NCI-H187 treated with DMSO at 0.1 percent for 48 hours (cell line): Measurements from ENCODE around the gene PPP2R1A.

Experiments
- DNase-seq: peaks from one replicate; lab custom pipeline; 2025; lab: John Stamatoyannopoulos, UW

Gene PPP2R1A

GRCh38 chr19:52189735-52190486 is at the start of gene PPP2R1A:
PPP2R1A (plus strand) TSS chr19:52190052; CDS start chr19:52190097, 45 bp downstream.
- DNase-seq: peak; percentile 100

- DNase-seq: no peak
Measured at GRCh38 chr19:52141203-52141602, 48.6 kb upstream of the PPP2R1A start.

DNA sequence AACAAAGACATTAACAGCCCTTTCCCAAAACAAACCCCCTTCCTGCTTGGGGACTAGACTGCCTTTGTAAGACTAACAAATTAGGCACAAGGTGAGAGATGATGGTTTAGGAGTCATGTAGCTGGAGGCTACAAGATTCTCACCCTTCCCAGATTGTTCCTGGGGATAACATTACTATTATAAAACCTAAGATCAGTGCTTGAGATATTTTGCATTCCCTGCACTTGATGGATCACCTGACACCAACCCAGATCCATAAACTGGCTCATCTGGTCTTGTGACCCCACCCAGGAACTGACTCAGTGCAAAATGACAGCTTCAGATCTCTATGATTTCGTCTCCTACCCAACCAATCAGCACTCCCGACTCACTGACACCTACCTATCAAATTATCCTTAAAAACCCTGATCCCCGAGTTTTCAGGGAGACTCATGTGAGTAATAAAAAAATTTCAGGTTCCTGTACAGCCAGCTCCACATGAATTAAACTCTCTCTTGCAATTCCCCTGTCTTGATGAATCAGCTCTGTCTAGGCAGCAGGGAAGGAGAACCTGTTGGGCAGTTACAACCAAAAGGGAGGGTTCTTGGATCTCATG is 47.8 kb upstream of the PPP2R1A start:
- no peak for DNase-seq

GRCh38 chr19:52148256-52148655 is 41.6 kb upstream of the PPP2R1A start:
- no peak for DNase-seq

GRCh38 chr19:52155596-52156359 is 34.1 kb upstream of the PPP2R1A start:
- DNase-seq: no peak

DNA sequence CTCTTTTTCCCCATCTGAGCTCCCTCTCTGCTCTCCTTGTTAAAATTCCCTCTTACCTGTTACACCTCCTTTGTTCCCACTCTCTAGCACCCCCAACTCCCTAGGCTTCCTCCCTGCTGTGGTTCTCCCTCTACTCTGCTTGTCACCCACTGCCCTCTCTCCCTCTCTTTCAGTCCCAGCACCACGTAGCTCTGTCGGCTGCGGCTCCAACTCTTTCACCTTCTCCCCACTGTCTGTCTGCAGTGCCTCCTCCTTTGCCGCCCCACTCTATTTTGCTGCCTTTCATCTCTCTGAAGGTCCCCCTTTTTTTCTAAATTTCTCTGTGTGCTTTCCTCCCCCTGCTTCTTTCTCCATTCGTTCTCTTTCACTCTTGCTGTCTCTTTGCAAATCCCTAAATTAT is 19.5 kb upstream of the PPP2R1A start:
- no peak for DNase-seq

- DNase-seq: no peak
Measured at GRCh38 chr19:52170863-52171320, 19.0 kb upstream of the PPP2R1A start.

GRCh38 chr19:52171321-52172169 is 18.3 kb upstream of the PPP2R1A start, which contains the start of gene ZNF836:
ZNF836 (minus strand) TSS chr19:52171621; CDS start chr19:52168072, 3,549 bp downstream.
- peak; percentile 72 for DNase-seq

GRCh38 chr19:52172347-52172746 is 17.5 kb upstream of the PPP2R1A start:
- DNase-seq: no peak

- no peak for DNase-seq
Measured at GRCh38 chr19:52176574-52176973, 13.3 kb upstream of the PPP2R1A start.

DNA sequence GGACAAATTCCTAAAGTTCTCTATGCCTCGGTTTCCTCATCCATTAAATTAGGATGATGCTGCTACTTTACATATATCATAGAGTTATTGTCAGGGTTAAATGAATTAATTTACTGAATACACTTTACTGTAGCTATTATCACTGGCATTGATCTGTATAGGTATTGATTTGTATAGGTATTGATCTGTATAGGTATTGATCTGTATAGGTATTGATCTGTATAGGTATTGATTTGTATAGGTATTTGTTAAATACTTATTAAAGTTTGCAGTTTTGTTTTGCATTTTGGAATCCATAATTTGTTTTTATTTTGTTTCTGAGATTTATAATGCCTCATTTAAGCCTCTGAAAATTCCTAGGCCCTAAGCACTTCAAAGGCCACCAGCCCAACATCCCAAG is 2.4 kb upstream of the PPP2R1A start:
- no peak for DNase-seq

DNA sequence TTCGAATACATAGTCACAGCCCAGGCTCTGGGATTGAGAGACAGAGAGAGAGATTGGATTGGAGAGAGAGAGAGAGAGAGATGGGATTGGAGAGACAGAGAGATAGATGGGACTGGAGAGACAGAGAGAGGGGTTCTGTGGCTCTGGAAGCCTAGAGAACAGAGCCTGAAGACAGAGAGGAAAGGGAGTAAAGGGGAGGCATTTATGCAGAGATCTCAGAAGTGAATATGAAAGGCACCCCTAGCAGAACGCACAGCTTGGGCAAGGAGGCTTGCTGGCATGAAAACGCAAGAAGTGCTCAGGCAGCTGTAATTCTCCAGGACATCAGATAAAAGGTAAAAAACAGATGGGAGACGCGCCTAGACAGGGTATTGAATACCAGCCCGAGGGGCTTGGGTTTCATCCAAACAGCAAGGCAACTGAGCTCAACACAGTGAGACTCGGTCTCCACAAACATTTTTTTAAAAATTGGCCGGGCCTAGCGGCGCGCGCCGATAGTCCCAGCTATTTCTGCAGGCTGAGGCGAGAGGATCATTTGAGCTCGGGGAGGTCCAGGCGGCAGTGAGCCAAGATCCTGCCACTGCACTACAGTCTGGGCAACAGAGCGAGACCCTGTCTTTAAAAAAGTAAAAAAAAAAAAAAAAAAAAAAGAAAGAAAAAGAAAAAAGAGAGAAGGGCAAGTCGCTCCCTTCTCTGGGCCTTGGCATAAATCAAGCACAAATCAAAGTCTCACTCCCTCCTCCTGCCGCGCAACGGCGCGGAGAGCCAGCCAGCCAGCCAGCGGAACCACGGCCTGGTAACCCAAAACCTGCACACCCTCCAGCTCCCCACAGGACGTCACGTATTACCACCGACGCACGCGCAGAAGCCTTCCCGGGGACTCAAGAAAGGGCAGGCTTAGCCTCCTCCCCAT is 774 bp upstream of the PPP2R1A start:
- DNase-seq: no peak

DNA sequence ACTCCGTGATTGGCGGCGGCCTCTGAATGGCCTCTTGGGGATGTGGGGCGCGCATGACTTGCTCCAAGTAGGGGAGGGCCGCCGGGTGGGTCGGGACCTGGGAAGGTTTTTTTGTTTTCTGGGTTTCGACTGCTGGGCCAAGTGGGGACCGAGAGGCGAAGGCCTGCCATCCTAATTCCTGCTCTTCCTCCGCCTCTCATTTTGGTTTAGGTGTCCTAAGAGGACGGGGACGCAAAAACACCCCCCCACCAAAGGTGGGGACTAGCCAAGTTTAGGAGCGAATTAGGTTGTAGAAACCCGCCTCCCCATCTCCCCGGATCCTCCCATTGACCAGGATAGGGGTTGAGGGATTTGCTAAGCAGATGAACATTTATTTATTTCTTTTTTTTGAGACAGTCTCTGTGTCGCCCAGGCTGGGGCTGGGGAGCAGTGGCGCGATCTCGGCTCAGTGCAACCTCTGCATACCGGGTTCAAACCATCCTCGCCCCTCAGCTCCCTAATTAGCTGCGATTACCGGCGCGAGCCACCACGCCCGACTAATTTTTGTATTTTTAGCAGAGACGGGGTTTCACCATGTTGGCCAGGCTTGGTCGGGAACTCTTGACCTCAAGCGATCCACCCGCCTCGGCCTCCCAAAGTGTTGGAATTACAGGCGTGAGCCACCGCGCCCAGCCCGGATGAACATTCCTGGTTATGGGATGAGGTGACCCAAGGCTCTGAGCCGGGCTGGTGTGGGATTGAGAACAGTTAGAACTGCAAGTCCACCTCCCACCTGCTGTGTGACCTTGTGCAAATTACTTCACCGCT is 838 bp downstream of the PPP2R1A start:
- DNase-seq: no peak

DNA sequence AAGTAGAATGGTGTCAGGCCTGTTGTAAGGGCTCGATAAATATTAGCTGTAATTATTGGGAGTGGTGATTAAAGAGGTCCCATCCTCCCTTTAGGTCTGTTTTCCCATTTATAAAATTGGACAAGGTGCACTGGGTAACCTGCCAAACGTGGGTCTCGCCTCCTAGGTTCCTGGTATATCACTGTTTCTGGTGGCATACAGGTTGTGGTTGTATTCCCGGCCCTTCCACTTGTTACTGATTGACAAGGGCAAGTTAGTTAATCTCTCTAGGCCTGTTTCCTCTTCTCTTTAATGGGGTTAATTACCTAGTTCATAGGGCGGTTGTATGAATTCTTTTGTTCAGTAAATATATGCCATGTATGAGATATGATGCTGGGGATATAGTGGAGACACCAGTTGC is 1.5 kb downstream of the PPP2R1A start:
- no peak for DNase-seq

DNA sequence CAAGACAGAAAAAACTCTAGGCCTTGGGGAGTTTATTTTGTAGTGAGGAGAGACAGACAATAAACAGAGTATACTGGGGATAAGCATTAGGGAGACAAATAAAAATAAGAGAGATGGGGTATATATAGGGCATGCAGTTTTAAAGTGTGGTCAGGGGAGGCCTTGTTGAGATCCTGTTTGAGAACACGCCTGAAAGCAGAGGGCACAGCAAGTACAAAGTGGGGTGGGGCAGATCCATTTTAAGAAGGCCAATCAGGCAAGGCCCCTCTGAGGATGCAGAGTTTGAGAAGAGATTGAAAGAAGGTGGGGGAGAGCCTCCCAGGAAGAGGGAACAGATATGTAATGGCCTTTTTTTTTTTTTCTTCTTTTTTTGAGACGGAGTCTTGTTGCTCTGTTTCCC is 2.1 kb downstream of the PPP2R1A start:
- no peak for DNase-seq

DNA sequence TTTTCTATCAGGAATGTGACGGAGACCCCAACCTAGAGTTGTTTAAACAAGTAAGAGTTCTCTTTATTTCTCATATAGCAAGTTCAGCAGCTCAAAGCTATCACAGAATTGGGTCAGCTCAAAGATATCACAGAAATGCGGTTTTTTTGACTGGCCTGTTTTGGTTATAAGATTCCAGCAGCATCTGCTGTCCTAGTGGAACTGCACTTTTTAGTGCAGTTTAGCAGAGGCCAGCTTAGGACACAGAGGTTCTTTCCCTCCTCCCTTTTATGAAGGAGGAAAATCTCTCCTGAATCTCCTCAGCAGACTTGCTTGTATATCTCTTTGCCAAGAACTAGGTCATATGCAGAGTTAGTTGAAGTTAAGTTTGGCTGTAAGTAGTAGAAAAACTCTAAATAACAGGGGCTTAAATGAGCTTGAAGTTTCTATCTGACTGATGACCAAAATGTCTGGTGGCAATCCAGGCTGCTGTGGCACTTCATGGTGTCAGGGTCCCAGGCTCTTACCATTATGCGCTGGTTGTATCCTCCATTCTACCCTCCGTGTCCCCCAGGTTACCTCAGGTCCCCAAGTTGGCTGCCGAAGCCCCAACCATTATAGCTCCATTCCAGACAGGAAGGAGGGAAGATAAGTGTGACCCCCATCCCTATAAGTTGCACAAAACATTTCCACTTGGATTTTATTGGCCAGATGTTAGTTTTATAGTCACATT is 6.6 kb downstream of the PPP2R1A start:
- DNase-seq: no peak

DNA sequence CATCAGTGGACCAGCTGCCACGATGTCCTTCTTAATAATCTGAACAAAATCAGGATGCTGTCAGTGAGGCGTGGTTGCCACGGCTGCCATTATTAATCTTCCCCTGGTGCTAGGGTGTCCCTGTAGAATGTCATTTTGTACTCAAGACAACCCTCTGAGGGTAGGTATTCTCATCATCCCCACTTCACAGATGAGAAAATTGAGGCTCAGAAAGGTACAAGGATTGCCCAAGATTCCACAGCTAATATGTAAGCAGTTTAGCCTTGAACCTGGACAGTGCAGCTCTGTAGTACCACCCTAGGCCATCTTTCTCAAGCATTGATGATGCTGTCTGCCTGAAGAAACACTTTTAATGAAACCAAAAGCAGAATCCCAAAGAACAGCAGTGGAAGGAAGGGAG is 8.1 kb downstream of the PPP2R1A start:
- no peak for DNase-seq

DNA sequence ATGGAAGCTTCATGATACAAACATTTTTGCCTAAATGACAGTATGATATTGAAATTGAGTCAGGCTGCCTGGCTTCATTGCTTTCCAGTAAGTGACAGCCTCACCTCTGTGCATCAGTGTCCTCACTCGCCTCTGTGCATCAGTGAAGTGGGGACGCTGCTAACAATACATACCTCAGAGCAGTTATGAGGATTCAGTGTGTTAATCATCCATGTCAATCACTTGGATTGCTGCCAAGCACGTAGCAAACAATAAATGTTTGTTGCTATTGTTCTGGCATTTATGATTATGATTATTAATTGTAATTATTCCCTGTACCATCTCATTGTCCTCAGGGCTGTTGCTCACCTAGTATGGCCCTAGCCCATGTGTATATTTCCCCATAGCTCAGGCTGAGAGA is 8.8 kb downstream of the PPP2R1A start:
- no peak for DNase-seq

- no peak for DNase-seq
Measured at GRCh38 chr19:52200044-52200443, 10.2 kb downstream of the PPP2R1A start.
